ENCODE measurements around the gene SOCS2.
"Not testable (repeated sequence)": the region's sequence is repeated elsewhere in the genome, so short reads cannot be mapped to it uniquely, and the experiment has no call there.

The SOCS2 gene

GRCh38 chr12:93612776-93613175 lies 40.3 kb downstream of the SOCS2 start:
- ATAC-seq (replicated peaks) (no peak), DNase-seq (no peak)
- H3K27ac Mint-ChIP-seq, result no peak overlapping the region
- no peak overlapping the region for H3K4me3 Mint-ChIP-seq
- H3K9me3 Mint-ChIP-seq, result no peaks in the 10 kb centered on the region
- H3K36me3 Mint-ChIP-seq (ENCODE audit: insufficient read depth), result no peaks in the 10 kb centered on the region
- H3K27me3 Mint-ChIP-seq, result peaks cover 15 to 33% of the 10 kb centered on the region in 2 donors
- H3K4me1 Mint-ChIP-seq (ENCODE audit: low read depth in 2 of 2), result peaks cover 0 to 2% of the 10 kb centered on the region in 2 donors

- ATAC-seq (replicated peaks) (no peak), DNase-seq (no peak)
- Mint-ChIP-seq H3K27me3 (peaks cover 23 to 26% of the 10 kb centered on the region in 2 donors), H3K36me3 (ENCODE audit: insufficient read depth) (no peaks in the 10 kb centered on the region), H3K4me1 (ENCODE audit: low read depth in 2 of 2) (peaks cover 0 to 2% of the 10 kb centered on the region in 2 donors), H3K4me3 (no peak overlapping the region), H3K27ac (no peak overlapping the region), H3K9me3 (no peaks in the 10 kb centered on the region)
Measured at GRCh38 chr12:93614917-93615596, 42.6 kb downstream of the SOCS2 start.

GRCh38 chr12:93616584-93617101 lies 44.2 kb downstream of the SOCS2 start:
- no peak overlapping the region for H3K27ac Mint-ChIP-seq
- H3K9me3 Mint-ChIP-seq, result no peaks in the 10 kb centered on the region
- H3K27me3 Mint-ChIP-seq, result peaks cover 18 to 24% of the 10 kb centered on the region in 2 donors
- no peak overlapping the region for H3K4me3 Mint-ChIP-seq
- peaks cover 0 to 2% of the 10 kb centered on the region in 2 donors for H3K4me1 Mint-ChIP-seq (ENCODE audit: low read depth in 2 of 2)
- ATAC-seq (replicated peaks) (no peak), DNase-seq (no peak)
- H3K36me3 Mint-ChIP-seq (ENCODE audit: insufficient read depth), result no peaks in the 10 kb centered on the region

GRCh38 chr12:93618891-93619410 lies 46.5 kb downstream of the SOCS2 start:
- DNase-seq (no peak), ATAC-seq (replicated peaks) (no peak)
- H3K27ac Mint-ChIP-seq, result no peak overlapping the region
- no peaks in the 10 kb centered on the region for H3K36me3 Mint-ChIP-seq (ENCODE audit: insufficient read depth)
- H3K27me3 Mint-ChIP-seq, result peaks cover 0 to 12% of the 10 kb centered on the region in 2 donors
- no peaks in the 10 kb centered on the region for H3K9me3 Mint-ChIP-seq
- H3K4me1 Mint-ChIP-seq (ENCODE audit: low read depth in 2 of 2), result peaks cover 0 to 2% of the 10 kb centered on the region in 2 donors
- no peak overlapping the region for H3K4me3 Mint-ChIP-seq

- Mint-ChIP-seq H3K27me3 (peaks cover 0 to 12% of the 10 kb centered on the region in 2 donors), H3K36me3 (ENCODE audit: insufficient read depth) (no peaks in the 10 kb centered on the region), H3K4me1 (ENCODE audit: low read depth in 2 of 2) (no peaks in the 10 kb centered on the region), H3K27ac (no peak overlapping the region), H3K4me3 (no peak overlapping the region), H3K9me3 (no peaks in the 10 kb centered on the region)
- DNase-seq (no peak), ATAC-seq (replicated peaks) (no peak)
Measured at GRCh38 chr12:93621986-93622385, 49.5 kb downstream of the SOCS2 start.

- no peaks in the 10 kb centered on the region for H3K4me1 Mint-ChIP-seq (ENCODE audit: low read depth in 2 of 2)
- no peaks in the 10 kb centered on the region for H3K9me3 Mint-ChIP-seq
- no peak overlapping the region for H3K27ac Mint-ChIP-seq
- no peak overlapping the region for H3K4me3 Mint-ChIP-seq
- no peak for DNase-seq
- H3K36me3 Mint-ChIP-seq (ENCODE audit: insufficient read depth), result no peaks in the 10 kb centered on the region
- H3K27me3 Mint-ChIP-seq, result peaks cover 0 to 12% of the 10 kb centered on the region in 2 donors
- no peak for ATAC-seq (replicated peaks)
Measured at GRCh38 chr12:93622485-93622884, 50.0 kb downstream of the SOCS2 start.

GRCh38 chr12:93624595-93625294 lies 52.3 kb downstream of the SOCS2 start:
- no peaks in the 10 kb centered on the region for H3K36me3 Mint-ChIP-seq (ENCODE audit: insufficient read depth)
- H3K9me3 Mint-ChIP-seq, result no peaks in the 10 kb centered on the region
- H3K4me3 Mint-ChIP-seq, result no peak overlapping the region
- H3K27ac Mint-ChIP-seq, result no peak overlapping the region
- ATAC-seq (replicated peaks), result no peak
- DNase-seq, result no peak
- no peaks in the 10 kb centered on the region for H3K4me1 Mint-ChIP-seq (ENCODE audit: low read depth in 2 of 2)
- H3K27me3 Mint-ChIP-seq, result peaks cover 0 to 7% of the 10 kb centered on the region in 2 donors

- H3K4me1 Mint-ChIP-seq (ENCODE audit: low read depth in 2 of 2); H3K27me3 Mint-ChIP-seq; H3K27ac Mint-ChIP-seq; H3K4me3 Mint-ChIP-seq; ATAC-seq (replicated peaks); DNase-seq; H3K36me3 Mint-ChIP-seq (ENCODE audit: insufficient read depth); H3K9me3 Mint-ChIP-seq: not testable (repeated sequence)
Measured at GRCh38 chr12:93625295-93625645, 52.8 kb downstream of the SOCS2 start.

- H3K4me3 Mint-ChIP-seq, result no peak overlapping the region
- DNase-seq, result no peak
- H3K27me3 Mint-ChIP-seq, result peaks cover 0 to 7% of the 10 kb centered on the region in 2 donors
- no peak overlapping the region for H3K27ac Mint-ChIP-seq
- no peaks in the 10 kb centered on the region for H3K36me3 Mint-ChIP-seq (ENCODE audit: insufficient read depth)
- no peaks in the 10 kb centered on the region for H3K9me3 Mint-ChIP-seq
- no peak for ATAC-seq (replicated peaks)
- H3K4me1 Mint-ChIP-seq (ENCODE audit: low read depth in 2 of 2), result no peaks in the 10 kb centered on the region
Measured at GRCh38 chr12:93626160-93626559, 53.7 kb downstream of the SOCS2 start.

Data from effector memory CD8-positive, alpha-beta T cell (primary cell).